GM18520 (cell line): ENCODE results near the gene NRG2.

ENCODE experiments used
- ATAC-seq: cut with Tn5 transposase; IDR thresholded peaks from one replicate; pipeline ENCODE4 v1.9.1; 2021; ENCODE audit not compliant: unreplicated experiment

NRG2 gene

DNA sequence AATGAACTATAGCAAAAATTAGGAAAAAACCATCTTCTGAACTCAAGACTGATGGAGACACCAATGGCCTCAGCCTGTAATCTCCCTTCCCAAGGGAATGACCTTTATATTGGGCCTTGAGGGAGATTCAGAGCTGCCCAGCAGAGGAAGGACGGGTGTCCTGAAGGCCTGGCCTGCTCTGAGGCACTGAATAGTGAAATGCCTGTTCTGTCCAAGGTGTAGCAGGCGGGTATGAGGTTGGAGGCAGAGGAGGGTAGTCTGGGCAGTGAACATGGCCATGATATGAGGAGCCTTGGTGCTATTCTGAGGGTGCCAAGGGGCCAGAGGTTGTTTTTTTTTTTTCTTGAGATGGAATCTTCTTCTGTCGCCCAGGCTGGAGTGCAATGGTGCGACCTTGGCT lies 222.5 kb downstream of the NRG2 start:
- no peak for ATAC-seq

DNA sequence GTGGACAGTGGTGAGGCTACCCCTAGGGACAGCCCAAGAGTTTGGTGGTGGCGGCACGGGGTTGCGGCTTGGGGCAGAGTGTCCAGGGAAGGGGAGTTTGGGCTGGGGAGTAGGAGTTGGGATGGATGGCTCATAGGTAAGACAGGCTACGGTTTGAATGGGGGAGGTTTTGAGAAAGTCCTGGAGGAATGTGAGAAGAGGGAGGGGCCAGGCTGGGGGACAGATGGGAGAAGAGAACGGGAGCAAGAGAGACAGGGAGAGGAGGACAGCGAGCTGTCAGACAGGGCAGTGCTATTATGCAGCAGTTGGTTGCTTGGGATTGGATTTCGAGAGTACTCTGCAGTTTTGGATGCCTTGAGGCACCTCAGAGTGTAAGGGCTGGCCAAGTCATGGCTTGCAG lies 223.0 kb downstream of the NRG2 start:
- ATAC-seq = no peak

DNA sequence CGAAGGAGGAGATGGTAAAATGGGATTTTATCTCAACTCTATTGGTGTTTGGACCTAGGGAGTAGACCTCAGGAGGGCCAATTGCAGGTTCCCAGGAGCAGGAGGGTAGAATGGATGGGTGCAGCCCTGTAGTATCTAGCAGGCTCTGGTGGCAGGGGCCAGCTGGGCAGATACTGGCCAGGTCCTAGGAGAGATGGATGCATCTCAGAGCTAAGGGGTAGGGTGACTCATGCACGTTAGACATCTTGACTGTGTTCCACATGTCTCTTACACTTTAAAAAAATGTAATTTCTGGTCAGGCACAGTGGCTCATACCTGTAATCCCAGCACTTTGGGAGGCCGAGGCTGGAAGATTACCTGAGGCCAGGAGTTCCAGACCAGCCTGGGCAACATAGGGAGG lies 225.1 kb downstream of the NRG2 start:
- no peak for ATAC-seq

DNA sequence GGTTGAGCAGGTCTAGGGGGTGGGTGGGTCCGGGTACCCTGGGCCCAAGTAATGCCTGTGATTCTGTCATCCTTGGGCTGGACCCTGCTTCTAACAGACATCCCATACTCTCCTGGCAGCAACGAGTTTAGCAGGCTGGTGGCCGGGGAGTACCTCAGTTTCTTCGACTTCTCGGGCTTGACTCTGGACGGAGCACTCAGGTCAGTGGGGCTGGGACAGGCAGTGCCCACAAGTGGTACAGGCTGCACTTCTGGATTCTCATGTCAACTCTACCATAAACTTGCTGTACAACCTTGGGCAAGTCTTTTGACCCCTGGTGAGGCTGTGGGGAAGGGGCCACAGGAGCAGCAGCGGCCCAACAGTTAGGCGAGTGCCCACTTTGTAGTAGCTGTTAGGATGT lies 225.7 kb downstream of the NRG2 start:
- no peak for ATAC-seq

DNA sequence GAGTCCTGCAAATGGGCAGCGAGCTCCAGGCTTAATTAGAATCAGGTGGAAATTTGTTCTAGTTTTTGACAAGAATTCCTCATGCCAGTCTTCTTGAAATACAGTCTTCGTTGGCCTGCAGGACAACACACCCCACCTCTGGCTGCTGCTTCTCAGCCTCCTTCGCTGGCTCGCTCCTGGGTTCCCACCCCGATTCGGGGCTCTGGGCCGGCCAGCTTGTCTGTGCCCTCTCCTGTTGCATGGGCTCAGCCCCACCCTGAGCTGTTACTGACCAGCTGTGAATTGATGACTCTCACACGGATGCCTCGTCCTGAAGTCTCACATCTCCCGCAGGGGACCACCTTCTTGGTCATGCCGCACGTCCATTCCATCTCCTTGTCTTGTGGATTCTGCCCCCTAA lies 226.5 kb downstream of the NRG2 start:
- no peak for ATAC-seq

DNA sequence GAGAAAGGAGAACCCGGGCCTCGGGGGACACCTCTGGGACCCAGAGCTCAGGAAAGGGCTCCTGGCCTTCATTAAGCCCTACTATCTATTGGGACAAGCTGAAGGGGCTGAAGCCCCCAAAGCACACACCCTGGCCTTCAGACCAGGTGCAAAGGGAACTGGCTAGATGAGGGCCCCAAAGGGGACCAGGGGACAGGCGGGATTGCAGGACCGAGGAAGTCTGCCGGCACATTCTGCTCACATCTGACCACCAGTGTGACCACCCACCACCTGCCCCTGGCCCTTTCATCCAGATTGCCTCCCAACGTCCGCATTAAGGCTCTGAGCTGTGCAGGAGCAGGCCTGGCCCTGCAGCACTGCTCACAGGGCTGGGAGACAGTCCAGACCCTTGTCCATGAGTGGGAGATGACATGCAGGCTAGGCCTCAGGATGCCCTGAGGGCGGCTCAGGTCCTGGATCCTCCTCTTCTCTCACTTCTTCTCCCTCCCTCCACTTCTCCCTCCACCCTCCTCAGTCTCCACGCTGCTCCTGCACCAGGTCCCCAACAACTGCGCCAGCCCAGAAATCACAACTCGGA lies 228.3 kb downstream of the NRG2 start:
- ATAC-seq = no peak

DNA sequence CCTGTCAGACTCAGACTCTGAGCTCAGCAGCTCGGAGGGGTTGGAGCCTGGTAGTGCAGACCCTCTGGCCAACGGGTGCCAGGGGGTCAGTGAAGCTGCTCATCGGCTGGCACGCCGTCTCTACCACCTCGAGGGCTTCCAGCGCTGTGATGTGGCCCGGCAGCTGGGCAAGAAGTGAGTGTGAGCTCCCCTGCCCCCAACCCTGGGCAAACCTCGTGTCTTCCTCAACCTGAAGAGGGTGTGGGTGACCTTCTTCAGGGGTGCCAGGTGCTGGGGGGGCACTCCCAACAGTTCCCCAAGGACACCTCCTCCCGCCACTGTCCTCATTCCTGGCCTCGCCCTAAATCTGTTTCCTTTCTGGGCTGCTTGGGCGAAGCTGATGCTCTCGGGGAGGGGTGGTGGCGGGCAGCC lies 228.9 kb downstream of the NRG2 start:
- no peak for ATAC-seq

DNA sequence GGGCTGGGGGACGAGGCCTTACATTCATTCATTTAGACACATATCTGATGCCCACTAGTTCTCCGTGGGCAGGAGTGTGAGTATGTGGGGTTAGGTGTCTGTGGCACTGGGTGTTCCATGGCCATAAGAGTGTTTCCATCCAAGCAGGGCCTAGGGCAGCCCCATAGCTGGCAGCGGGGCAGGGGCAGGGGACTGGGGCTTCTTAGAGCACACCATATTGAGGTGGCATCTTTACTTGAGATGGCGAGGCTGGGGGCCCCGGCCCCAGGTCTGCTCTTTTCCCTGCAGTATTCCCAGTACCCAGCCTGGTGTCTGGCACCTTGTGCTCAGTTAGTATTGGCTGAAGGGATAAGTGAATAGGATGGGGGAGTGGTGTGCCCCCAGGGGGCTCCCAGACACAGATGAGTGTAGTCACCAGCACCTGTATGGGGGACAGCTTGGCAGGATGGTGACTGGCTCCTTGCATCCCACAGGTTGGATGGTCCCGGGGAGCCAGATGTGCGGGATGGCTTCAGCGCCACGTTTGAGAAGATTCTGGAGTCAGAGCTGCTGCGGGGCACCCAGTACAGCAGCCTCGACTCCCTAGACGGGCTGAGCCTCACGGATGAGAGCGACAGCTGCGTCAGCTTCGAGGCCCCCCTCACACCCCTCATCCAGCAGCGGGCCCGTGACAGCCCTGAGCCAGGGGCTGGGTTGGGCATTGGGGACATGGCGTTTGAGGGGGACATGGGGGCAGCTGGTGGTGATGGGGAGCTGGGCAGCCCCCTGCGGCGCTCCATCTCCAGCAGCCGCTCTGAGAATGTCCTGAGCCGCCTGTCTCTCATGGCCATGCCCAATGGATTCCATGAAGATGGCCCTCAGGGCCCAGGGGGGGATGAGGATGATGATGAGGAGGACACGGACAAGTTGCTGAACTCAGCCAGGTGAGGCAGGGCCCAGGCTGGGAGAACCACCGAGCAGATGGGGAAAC lies 230.0 kb downstream of the NRG2 start:
- no peak for ATAC-seq

DNA sequence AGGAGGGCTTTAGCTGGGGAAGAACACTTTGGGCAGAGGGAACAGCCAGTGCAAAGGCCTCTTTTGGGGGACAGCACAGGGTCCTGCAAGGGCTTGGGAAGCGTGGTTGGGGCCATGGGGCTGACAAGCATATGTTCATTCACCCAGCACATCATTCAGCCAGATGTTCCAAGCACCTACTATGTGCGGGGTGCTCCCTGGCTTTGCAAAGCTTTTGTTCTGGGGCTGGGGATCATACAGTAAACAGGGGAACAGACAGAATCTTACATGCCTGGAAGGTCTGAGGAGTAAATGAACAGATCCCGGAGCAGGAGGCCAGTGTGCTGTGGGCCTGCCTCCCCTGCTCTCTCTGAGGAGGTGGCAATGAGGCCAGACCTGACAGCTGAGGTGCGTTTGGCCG lies 230.8 kb downstream of the NRG2 start:
- no peak for ATAC-seq

DNA sequence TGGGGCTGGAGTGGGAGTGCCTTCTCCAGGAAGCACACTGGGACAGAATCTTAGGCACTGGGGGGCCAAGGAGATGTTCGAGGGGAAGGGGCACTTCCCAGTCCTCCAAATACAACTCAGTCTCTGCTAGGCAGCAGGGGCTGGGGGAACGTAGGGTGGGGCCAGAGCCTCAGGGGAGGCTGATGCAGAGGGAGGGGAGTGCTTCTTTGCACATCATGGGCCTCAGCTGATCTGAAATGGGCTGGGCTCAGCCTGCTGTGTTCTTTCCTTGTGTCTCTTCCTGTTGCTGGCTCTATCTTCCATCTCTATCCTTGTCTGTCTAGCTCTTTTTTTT lies 231.9 kb downstream of the NRG2 start:
- ATAC-seq = no peak

DNA sequence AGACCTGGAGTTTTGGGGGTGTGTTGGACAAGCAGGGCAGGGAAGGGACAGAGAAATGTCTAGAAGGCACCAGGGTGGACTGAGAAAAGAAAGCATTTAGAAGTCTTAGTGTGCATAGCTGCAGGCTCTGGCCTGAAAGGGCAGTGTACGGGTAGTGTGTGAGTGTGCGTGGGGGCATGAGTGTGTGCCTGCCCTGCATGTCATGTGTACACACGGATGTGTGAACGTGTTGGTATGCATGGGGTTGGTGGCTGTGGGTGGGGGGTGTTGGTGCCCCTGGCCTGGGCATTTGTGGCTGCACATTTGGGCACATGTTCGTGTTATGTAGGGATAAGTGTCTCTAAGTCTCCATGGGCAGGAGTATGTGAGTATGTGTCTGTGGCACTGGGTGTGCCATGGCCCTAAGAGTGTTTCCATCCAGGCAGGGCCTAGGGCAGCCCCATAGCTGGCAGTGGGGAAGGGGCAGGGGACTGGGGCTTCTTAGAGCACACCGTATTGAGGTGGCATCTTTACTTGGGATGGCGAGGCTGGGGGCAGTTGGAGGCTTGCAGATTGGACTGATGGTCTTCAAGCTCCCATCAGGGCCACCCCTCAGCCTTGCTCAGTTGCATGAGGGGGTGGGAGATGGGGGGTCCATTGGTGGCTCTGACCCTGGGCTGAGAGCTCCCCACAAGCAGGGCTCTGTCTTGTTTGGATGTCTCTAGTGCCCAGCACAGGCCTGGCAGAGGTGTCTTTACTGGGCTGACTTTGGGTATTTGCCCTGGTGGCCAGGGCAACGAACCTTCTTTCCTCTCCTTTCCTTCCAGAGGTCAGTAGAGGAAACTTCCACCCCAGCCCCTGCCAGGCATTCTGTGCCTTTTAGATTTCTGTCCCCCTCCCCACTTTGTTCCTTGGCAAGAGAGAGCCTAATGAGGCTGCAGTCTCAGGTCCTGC lies 232.5 kb downstream of the NRG2 start:
- no peak for ATAC-seq

DNA sequence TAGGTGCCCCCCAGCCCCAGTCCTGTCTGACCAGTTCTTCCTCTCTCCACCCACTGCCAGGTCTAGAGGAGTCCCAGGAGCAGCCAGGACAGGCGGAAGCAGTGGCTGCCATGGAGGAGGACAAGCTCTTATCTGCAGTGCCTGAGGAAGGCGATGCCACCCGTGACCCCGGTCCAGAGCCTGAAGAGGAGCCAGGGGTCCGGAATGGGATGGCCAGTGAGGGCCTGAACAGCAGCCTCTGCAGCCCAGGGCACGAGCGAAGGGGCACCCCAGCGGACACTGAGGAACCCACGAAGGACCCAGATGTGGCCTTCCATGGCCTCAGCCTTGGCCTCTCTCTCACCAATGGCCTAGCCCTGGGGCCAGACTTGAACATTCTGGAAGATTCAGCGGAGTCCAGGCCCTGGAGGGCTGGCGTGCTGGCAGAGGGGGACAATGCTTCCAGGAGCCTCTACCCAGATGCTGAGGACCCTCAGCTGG lies 233.7 kb downstream of the NRG2 start:
- no peak for ATAC-seq

DNA sequence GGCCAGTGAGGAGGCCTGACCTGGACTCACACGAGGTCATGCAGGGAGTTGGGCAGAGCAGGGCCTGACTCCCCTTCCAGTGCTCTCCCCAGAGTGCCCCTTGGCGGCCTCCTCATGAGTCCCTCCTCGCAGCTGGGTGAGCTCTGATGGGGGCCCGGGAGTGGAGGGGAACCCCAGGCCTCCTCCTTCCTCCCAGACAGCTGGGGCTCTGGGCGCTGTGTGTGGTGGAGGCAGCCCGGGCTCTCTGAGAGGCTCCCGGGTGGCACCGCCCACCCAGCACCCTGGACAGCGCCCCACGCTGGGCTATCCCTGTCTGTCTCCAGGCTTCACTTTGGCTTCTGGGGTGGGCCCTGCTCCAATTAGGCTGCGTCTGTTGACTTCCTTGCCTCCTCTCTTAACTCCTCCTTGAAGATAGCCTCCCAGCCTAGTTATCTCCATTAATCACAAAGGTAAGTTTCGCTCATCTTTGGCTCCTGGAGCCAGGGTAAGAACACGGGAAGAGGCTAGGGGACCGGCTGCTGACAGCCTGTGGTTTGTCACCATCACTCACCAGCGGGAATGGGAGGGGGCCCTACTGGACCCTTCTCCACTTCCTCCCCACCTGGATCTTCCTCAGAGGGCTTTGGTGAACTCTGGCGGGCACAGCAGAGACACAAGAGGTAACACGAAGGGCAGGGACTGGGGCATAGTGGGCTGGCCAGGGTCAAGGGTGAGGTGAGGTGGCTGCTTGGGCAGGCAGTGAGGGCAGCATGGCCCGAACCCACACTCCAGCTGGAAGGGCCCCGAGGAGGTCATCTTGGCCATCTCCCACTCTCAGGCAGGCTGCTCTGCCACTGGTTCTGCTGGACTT lies 234.4 kb downstream of the NRG2 start:
- ATAC-seq = no peak

DNA sequence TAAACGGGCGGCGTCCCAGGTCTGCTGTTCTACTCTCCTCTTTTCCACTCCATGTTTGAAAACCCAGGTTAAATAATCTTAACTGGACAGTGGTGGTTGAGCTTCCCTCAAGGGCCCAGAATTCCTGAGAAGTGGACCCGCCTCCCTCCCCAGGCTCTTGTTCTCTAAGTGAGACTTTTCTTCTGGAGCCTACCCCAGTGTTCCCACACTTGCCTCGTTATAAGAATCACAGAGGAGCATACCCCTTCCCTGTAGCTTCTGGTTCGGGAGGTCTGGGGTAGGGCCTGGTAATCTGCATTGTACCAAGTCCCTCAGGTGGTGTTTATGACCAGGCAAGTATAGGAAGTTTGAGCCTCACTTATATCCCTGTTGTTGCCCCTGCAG lies 235.5 kb downstream of the NRG2 start:
- ATAC-seq = no peak

DNA sequence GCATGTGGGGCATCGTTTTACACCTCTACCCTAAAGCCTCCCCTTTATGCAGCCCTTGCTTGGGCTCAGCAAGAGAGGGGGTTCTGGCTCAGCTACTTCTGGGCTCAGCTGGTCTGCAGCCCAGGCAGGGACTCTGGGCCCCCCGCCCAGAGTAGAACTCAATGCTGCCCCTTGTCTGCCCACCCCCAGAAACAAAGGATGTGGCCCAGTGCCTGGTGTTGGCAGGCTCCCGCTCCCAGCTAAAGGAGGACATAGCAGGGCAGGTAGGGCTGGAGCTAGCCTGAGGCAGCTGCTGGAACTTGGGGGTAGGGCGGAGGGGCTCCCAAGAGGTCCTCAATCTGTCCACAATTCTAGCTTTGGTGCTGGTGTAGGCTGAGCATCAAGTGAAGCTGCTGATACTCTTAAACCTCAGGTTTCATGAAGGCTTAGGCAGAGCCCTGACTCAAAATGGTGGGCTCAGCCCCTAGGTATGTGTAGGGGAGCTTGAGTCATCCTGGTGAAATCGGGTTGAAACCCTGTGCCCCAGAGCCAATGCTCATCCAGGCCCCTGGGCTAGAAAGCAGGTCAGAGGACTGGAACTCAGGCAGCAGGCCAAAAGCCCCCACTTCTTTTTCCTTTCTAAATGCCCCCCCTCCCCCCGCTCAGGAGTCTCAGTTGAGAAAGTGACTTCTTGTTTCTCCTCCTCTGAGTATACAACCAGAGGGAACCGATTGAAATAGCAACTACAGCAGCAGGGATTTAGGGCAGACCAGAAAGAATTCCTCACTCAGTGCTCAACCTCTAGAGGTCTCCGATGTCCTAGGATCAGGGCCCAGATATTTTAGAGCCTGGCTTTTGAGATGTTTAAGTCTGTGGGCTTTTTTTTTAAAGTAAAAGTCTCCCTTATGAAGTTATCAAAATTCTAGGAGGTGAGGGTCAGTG lies 236.1 kb downstream of the NRG2 start:
- ATAC-seq = no peak

DNA sequence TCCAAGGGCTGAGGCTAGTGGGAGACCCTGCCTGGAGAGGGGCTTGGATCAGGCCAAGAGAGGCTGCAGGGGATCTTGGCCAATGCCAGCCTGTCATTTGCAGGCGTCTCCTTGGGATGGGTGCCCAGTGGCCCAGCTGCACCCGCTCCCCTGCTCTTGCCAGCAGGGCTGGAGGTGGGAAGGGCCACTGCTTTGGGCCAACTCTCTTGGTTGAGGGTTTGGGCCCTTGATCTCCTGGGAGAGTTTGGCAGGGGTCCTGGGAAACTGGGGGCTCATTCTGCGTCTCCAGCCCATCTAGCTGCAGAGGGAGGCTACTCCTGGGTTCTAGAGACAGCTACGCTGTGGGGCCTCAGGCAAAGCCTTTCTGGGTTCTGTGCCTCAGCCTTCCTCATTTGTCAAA lies 237.0 kb downstream of the NRG2 start:
- ATAC-seq = no peak

DNA sequence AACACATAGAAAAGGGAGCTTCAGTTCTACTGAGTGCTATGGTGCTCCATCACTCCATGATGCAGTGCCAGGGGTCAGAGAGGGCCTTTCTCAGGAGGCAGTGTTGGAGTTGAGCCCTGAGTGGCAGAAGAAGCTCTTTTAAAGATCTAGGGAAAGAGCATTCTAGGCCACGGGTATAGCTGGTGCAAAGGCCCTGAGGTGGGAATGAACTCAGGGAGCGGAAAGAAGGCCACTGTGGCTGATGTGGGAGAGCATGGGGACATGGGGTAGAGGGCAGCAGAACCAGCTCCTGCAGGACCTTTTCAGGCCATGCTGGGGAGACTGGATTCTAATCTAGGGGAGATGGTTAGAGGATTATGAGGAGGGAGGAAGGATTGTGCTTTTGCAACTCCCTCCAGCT lies 237.6 kb downstream of the NRG2 start:
- no peak for ATAC-seq

DNA sequence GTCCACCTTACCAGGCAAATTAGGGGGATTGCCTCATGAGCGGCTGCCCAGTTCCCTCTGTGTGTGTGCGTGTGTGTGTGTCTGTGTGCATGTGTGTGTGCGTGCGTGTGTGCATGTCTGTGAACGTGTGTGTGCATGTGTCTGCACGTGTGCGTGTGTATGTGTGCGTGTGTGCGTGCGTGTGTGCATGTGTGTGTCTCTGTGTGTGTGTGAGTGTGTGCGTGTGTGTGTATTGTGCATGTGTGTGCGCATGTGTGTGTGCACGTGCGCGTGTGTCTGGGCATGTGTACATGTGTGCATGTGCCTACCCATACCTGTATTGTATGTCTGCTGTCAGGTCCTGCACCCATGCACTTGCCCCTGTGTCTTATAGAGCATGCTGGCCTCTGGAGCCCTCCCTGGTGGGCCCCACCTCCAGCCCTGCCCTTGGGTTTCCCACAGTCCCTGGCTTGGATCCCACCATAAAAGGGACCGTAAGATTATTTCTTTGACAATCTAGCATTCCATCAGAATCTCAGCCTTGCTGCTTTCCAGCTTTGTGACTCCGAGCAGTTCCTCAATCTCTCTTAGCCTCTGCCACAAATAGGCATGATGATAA lies 238.2 kb downstream of the NRG2 start:
- no peak for ATAC-seq

DNA sequence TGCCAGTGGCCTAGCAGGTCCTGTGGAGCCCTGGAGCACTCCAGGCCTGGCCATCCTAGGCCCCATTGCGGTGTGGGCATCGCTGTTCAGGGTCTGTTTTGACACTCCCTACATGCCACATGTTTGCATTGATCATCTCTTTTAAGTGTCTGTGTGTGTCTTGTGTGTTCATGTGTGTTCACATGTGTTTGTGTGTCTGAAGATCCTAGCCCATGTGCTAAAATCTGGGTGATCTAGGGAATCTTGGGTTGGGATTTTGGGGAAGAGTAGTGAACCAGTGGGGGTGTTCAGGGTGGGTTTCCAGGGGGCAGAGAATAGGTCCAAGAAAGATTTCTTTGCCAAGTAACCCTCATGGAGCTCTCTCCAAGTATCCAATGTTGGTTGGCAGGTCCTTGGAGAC lies 239.1 kb downstream of the NRG2 start:
- ATAC-seq = no peak
